PC-3 (cell line): ENCODE data around the gene NGRN. TPM values are rescaled to one million over a fixed set of nuclear protein-coding genes. Genes with fewer than 3 reads are reported as not detected.

ENCODE experiments used
- ATAC-seq: fragments of 200-7000 bp; cut with Tn5 transposase; 2 replicates; pipeline ENCODE4 v1.9.1; 2020; ENCODE audit warnings: mild to moderate bottlenecking, moderate library complexity
- BruUV-seq: library from RNA; stranded (reverse); fragments of 400-500 nt; replicated peaks from 2 replicates; lab custom pipeline; 2021; lab: Mats Ljungman, UMichigan
- CTCF ChIA-PET: fragments of 300-600 bp; sonication (Branson Sonifier 250); formaldehyde crosslinking; loops from one replicate; lab custom pipeline; 2022; ENCODE audit warnings: antibody characterized with exemption; lab: Charles Lee
- POLR2A ChIA-PET: fragments of 300-600 bp; sonication (Branson Sonifier 250); formaldehyde crosslinking; loops from one replicate; lab custom pipeline; 2022; ENCODE audit warnings: antibody characterized with exemption; ENCODE audit not compliant: unreplicated experiment; lab: Charles Lee
- DNase-seq: peaks from one replicate; pipeline ENCODE4 v3.0.0-alpha.2; 2015
- H2AFZ ChIP-seq: fragments of 300-600 bp; sonication (generic); 2 replicates; pipeline ENCODE4 v1.6.0; 2016; ENCODE audit warnings: antibody characterized with exemption, low read length
- H3F3A ChIP-seq: fragments of 300-600 bp; sonication (generic); one replicate; pipeline ENCODE4 v1.6.0; 2017; ENCODE audit warnings: antibody characterized with exemption, low read length, control low read depth, mild to moderate bottlenecking; ENCODE audit not compliant: unreplicated experiment
- H3K27ac ChIP-seq: fragments of 300-600 bp; sonication (generic); 2 replicates; pipeline ENCODE4 v1.5.1; 2016; ENCODE audit warnings: mild to moderate bottlenecking, low read length
- H3K27me3 ChIP-seq: fragments of 300-600 bp; sonication (generic); 2 replicates; pipeline ENCODE4 v1.6.1; 2016; ENCODE audit warnings: low read length, mixed read lengths
- H3K36me3 ChIP-seq: fragments of 300-600 bp; sonication (generic); 2 replicates; pipeline ENCODE4 v1.6.1; 2016; ENCODE audit warnings: low read depth, mixed run types, low read length, mixed read lengths
- H3K4me1 ChIP-seq: fragments of 300-600 bp; sonication (generic); 2 replicates; pipeline ENCODE4 v1.5.1; 2016; ENCODE audit warnings: low read length; ENCODE audit not compliant: insufficient read depth
- H3K4me2 ChIP-seq: fragments of 300-600 bp; sonication (generic); 2 replicates; pipeline ENCODE4 v1.6.0; 2016; ENCODE audit warnings: low read length
- H3K4me3 ChIP-seq: fragments of 300-600 bp; sonication (generic); 2 replicates; pipeline ENCODE4 v1.5.1; 2016; ENCODE audit warnings: mild to moderate bottlenecking, low read length, mixed read lengths
- H3K79me2 ChIP-seq: fragments of 300-600 bp; sonication (generic); 2 replicates; pipeline ENCODE4 v1.6.1; 2017; ENCODE audit warnings: low read length, mixed read lengths
- H3K9ac ChIP-seq: fragments of 300-600 bp; sonication (generic); 2 replicates; pipeline ENCODE4 v1.6.0; 2016; ENCODE audit warnings: mild to moderate bottlenecking, low read length
- H3K9me2 ChIP-seq: fragments of 300-600 bp; sonication (generic); replicated peaks from 2 replicates; pipeline ENCODE4 v1.6.1; 2016; ENCODE audit warnings: mixed run types, low read length, mixed read lengths
- H3K9me3 ChIP-seq: fragments of 300-600 bp; sonication (generic); 2 replicates; pipeline ENCODE4 v1.6.1; 2016; ENCODE audit warnings: low read length, mixed read lengths
- H4K20me1 ChIP-seq: fragments of 300-600 bp; sonication (generic); 2 replicates; pipeline ENCODE4 v1.6.1; 2016; ENCODE audit warnings: low read length, mixed read lengths
- EZH2 ChIP-seq: fragments of 300-600 bp; sonication (generic); IDR thresholded peaks from one replicate; pipeline ENCODE4 v1.6.1; 2017; ENCODE audit warnings: antibody characterized with exemption, mild to moderate bottlenecking, low read length; ENCODE audit not compliant: unreplicated experiment
- EZH2phosphoT487 ChIP-seq: fragments of 300-600 bp; sonication (generic); IDR thresholded peaks from 2 replicates; pipeline ENCODE4 v1.6.1; 2018; ENCODE audit warnings: mild to moderate bottlenecking, antibody characterized with exemption, low read length, borderline replicate concordance
- intact Hi-C: fragments of 100-400 bp; cut with micrococcal nuclease; formaldehyde crosslinking; loops from 2 replicates; pipeline ENCODE4 v1.9.0; 2023
- total RNA-seq: library from RNA; depleted of rRNA; stranded (reverse); fragments of >200 nt; gene quantifications from 2 replicates; pipeline ENCODE4 v1.2.3, GENCODE V29; 2014
- TF ChIP-seq, protein P1 (sequence below): fragments of 300-600 bp; sonication (generic); conservative IDR thresholded peaks from 2 replicates; pipeline ENCODE4 v1.5.1; 2017; ENCODE audit warnings: antibody characterized with exemption, low read depth, mild to moderate bottlenecking, low read length

Gene NGRN
- total RNA-seq, 1 experiment from 2014 or later = 99.3 TPM

DNA sequence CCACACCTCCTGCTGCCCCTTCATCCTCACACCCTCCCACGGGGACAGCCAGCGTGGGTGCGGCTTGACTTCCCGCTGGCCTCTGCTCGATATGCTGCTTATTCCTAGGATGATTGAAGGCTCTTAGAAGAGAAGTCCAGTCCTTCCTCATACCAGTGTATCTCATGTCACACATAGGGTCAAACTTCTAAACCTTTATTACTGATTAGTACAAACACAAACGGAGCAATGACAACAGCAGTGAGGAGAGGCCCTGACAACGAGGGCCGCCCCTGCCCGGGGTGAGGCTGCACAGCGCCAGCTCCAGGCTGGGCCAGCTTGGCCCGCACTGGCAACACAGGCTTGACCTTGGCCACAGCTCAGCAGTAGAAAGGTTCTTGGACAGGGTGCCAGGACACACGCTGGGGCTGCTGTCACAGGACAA is 35.4 kb upstream of the NGRN start:
- Histone ChIP-seq H3K9me2 (no peaks in the 10 kb centered on the region), H3K9me3 (no peaks in the 10 kb centered on the region), H3K27me3 (no peaks in the 10 kb centered on the region), H3K27ac (no peak overlapping the region), H3K4me2 (no peak overlapping the region), H3K79me2 (peaks cover 45% of the 10 kb centered on the region), H3K36me3 (peaks cover 47% of the 10 kb centered on the region), H3F3A (no peaks in the 10 kb centered on the region), H3K4me1 (peaks cover 27% of the 10 kb centered on the region), H3K4me3 (no peak overlapping the region), H4K20me1 (no peaks in the 10 kb centered on the region), H2AFZ (no peak overlapping the region), H3K9ac (no peak overlapping the region)
- intact Hi-C loops = loop anchor here (5.0 kb wide), 2 partner anchors 37 to 88 kb away; partner anchors contain the start of gene NGRN
- no peak for ATAC-seq
- TF ChIP-seq EZH2 (no peak), EZH2phosphoT487 (no peak)
- TF ChIP-seq, protein P1, sequence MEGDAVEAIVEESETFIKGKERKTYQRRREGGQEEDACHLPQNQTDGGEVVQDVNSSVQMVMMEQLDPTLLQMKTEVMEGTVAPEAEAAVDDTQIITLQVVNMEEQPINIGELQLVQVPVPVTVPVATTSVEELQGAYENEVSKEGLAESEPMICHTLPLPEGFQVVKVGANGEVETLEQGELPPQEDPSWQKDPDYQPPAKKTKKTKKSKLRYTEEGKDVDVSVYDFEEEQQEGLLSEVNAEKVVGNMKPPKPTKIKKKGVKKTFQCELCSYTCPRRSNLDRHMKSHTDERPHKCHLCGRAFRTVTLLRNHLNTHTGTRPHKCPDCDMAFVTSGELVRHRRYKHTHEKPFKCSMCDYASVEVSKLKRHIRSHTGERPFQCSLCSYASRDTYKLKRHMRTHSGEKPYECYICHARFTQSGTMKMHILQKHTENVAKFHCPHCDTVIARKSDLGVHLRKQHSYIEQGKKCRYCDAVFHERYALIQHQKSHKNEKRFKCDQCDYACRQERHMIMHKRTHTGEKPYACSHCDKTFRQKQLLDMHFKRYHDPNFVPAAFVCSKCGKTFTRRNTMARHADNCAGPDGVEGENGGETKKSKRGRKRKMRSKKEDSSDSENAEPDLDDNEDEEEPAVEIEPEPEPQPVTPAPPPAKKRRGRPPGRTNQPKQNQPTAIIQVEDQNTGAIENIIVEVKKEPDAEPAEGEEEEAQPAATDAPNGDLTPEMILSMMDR = no peak
- POLR2A ChIA-PET = no interaction called here
- no peak for DNase-seq
- no TSS peak for BruUV-seq
- CTCF ChIA-PET = no interaction called here

DNA sequence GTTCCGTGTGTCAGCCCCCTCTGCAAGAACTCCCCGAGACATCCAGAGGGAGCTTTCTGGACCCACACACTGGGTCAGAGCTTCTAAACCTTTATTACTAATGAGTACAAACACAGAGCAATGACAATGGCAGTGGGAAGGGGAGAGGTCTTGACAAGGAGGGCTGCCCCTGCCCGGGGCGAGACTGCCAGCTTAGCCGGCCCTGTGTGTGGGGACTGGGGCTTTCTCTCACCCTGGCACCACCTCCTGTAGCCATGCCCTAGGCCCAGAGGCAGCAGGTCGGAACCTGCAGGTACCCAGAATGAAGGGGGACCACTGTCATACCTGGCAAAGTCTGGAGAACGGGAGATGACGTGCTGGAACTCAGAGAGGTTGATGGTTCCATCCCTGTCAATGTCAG is 34.9 kb upstream of the NGRN start:
- Histone ChIP-seq H3K79me2 (peaks cover 46% of the 10 kb centered on the region), H3K9ac (no peak overlapping the region), H2AFZ (no peak overlapping the region), H3K4me2 (no peak overlapping the region), H3K4me1 (peaks cover 27% of the 10 kb centered on the region), H3K27me3 (no peaks in the 10 kb centered on the region), H4K20me1 (no peaks in the 10 kb centered on the region), H3K27ac (no peak overlapping the region; the same call in 1 of the 2 replicates), H3K36me3 (peaks cover 42% of the 10 kb centered on the region), H3F3A (no peaks in the 10 kb centered on the region), H3K9me3 (no peaks in the 10 kb centered on the region), H3K9me2 (no peaks in the 10 kb centered on the region), H3K4me3 (no peak overlapping the region)
- intact Hi-C loops = loop anchor here (5.0 kb wide), 2 partner anchors 37 to 88 kb away; partner anchors contain the start of gene NGRN
- ATAC-seq (no peak), DNase-seq (no peak)
- no TSS peak for BruUV-seq
- ChIA-PET CTCF (no interaction called here), POLR2A (no interaction called here)
- no peak for TF ChIP-seq EZH2
- no peak for TF ChIP-seq EZH2phosphoT487
- TF ChIP-seq, protein P1 = no peak
